ENCODE data around the gene GDI1.

- TF ChIP-seq ARNTL (CRISPR knock-in tag; IDR thresholded peaks at IDR 0.05; ENCODE audit: borderline replicate concordance, low read depth) (no peak), PPARA (CRISPR knock-in tag; IDR thresholded peaks at IDR 0.05; ENCODE audit: borderline replicate concordance) (no peak), ZC3H10 (CRISPR knock-in tag; IDR thresholded peaks at IDR 0.05) (no peak), TCF4 (CRISPR knock-in tag; IDR thresholded peaks at IDR 0.05; ENCODE audit: borderline replicate concordance) (no peak), TSHZ2 (CRISPR knock-in tag; IDR thresholded peaks at IDR 0.05) (no peak), ISL1 (CRISPR knock-in tag; IDR thresholded peaks at IDR 0.05) (no peak), ZFP3 (CRISPR knock-in tag; IDR thresholded peaks at IDR 0.05) (no peak), SNAI2 (CRISPR knock-in tag; IDR thresholded peaks at IDR 0.05) (no peak)
- TF ChIP-seq, protein P1, sequence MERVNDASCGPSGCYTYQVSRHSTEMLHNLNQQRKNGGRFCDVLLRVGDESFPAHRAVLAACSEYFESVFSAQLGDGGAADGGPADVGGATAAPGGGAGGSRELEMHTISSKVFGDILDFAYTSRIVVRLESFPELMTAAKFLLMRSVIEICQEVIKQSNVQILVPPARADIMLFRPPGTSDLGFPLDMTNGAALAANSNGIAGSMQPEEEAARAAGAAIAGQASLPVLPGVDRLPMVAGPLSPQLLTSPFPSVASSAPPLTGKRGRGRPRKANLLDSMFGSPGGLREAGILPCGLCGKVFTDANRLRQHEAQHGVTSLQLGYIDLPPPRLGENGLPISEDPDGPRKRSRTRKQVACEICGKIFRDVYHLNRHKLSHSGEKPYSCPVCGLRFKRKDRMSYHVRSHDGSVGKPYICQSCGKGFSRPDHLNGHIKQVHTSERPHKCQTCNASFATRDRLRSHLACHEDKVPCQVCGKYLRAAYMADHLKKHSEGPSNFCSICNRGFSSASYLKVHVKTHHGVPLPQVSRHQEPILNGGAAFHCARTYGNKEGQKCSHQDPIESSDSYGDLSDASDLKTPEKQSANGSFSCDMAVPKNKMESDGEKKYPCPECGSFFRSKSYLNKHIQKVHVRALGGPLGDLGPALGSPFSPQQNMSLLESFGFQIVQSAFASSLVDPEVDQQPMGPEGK (CRISPR knock-in tag; IDR thresholded peaks at IDR 0.05; ENCODE audit: borderline replicate concordance): no peak
Observed at GRCh38 chrX:154428176-154429171, 8.5 kb upstream of the GDI1 start, which contains the start of gene ATP6AP1.

All from SK-N-SH treated with all-trans-retinoic acid at 6 μM for 48 hours (cell line).